MM.1S (cell line): ENCODE results near the gene HSP90AA1.
"Not testable (repeated sequence)": the region's sequence is repeated elsewhere in the genome, so short reads cannot be mapped to it uniquely, and the experiment has no call there.

ENCODE experiments used
- DNase-seq: peaks from one replicate; pipeline ENCODE4 v3.0.0-alpha.2; 2015
- H2AFZ ChIP-seq: fragments of 300-600 bp; sonication (generic); 2 replicates; pipeline ENCODE4 v1.6.0; 2016; ENCODE audit warnings: antibody characterized with exemption, low read length
- H3F3A ChIP-seq: fragments of 300-600 bp; sonication (generic); 2 replicates; pipeline ENCODE4 v1.6.1; 2016; ENCODE audit warnings: mild to moderate bottlenecking, antibody characterized with exemption, low read length, moderate library complexity, mixed read lengths; ENCODE audit not compliant: insufficient read depth
- H3K27ac ChIP-seq: fragments of 300-600 bp; sonication (generic); 2 replicates; pipeline ENCODE4 v1.5.1; 2016; ENCODE audit warnings: mild to moderate bottlenecking, low read length
- H3K27me3 ChIP-seq: fragments of 300-600 bp; sonication (generic); replicated peaks from 2 replicates; pipeline ENCODE4 v1.6.0; 2016; ENCODE audit warnings: low read length; ENCODE audit not compliant: insufficient read depth
- H3K36me3 ChIP-seq: fragments of 300-600 bp; sonication (generic); replicated peaks from 2 replicates; pipeline ENCODE4 v1.6.1; 2016; ENCODE audit warnings: mild to moderate bottlenecking, low read length, mixed read lengths; ENCODE audit not compliant: insufficient read depth
- H3K4me1 ChIP-seq: fragments of 300-600 bp; sonication (generic); 2 replicates; pipeline ENCODE4 v1.6.1; 2016; ENCODE audit warnings: low read length, mixed read lengths
- H3K4me2 ChIP-seq: fragments of 300-600 bp; sonication (generic); 2 replicates; pipeline ENCODE4 v1.6.0; 2016; ENCODE audit warnings: low read depth, low read length
- H3K4me3 ChIP-seq: fragments of 300-600 bp; sonication (generic); 2 replicates; pipeline ENCODE4 v1.5.1; 2016; ENCODE audit warnings: low read length, mixed read lengths
- H3K79me2 ChIP-seq: fragments of 300-600 bp; sonication (generic); 2 replicates; pipeline ENCODE4 v1.6.1; 2016; ENCODE audit warnings: mixed run types, low read length, mixed read lengths
- H3K9ac ChIP-seq: fragments of 300-600 bp; sonication (generic); 2 replicates; pipeline ENCODE4 v1.6.1; 2016; ENCODE audit warnings: low read length, mixed read lengths
- H3K9me2 ChIP-seq: fragments of 300-600 bp; sonication (generic); replicated peaks from 2 replicates; pipeline ENCODE4 v1.6.1; 2016; ENCODE audit warnings: mild to moderate bottlenecking, low read length, mixed read lengths; ENCODE audit not compliant: insufficient read depth
- H3K9me3 ChIP-seq: fragments of 300-600 bp; sonication (generic); replicated peaks from 2 replicates; pipeline ENCODE4 v1.6.1; 2016; ENCODE audit warnings: mild to moderate bottlenecking, low read length, mixed read lengths; ENCODE audit not compliant: insufficient read depth
- H4K20me1 ChIP-seq: fragments of 300-600 bp; sonication (generic); 2 replicates; pipeline ENCODE4 v1.6.1; 2016; ENCODE audit warnings: mild to moderate bottlenecking, low read length, moderate library complexity, mixed read lengths; ENCODE audit not compliant: insufficient read depth
- EZH2 ChIP-seq: fragments of 300-600 bp; sonication (generic); optimal IDR thresholded peaks from 2 replicates; pipeline ENCODE3; 2017; ENCODE audit warnings: low read depth, mild to moderate bottlenecking, antibody characterized with exemption, low read length, mixed read lengths
- EZH2phosphoT487 ChIP-seq: fragments of 300-600 bp; sonication (generic); IDR thresholded peaks from 2 replicates; pipeline ENCODE4 v1.6.1; 2018; ENCODE audit warnings: antibody characterized with exemption, low read length
- TF ChIP-seq, protein P1 (sequence below): fragments of 300-600 bp; sonication (generic); IDR thresholded peaks from 2 replicates; pipeline ENCODE4 v1.5.1; 2016; ENCODE audit warnings: antibody characterized with exemption, low read length, mixed read lengths

Gene HSP90AA1

GRCh38 chr14:102085488-102085887 is 1.4 kb downstream of the HSP90AA1 start:
- H3K79me2 ChIP-seq = peaks cover 28% of the 10 kb centered on the region
- no peaks in the 10 kb centered on the region for H3K9me2 ChIP-seq
- peak overlapping the region; percentile 67 for H3K4me3 ChIP-seq
- no peak for DNase-seq
- H3K27ac ChIP-seq = no peak overlapping the region
- no peak overlapping the region for H2AFZ ChIP-seq
- no peak for TF ChIP-seq EZH2
- TF ChIP-seq, protein P1, sequence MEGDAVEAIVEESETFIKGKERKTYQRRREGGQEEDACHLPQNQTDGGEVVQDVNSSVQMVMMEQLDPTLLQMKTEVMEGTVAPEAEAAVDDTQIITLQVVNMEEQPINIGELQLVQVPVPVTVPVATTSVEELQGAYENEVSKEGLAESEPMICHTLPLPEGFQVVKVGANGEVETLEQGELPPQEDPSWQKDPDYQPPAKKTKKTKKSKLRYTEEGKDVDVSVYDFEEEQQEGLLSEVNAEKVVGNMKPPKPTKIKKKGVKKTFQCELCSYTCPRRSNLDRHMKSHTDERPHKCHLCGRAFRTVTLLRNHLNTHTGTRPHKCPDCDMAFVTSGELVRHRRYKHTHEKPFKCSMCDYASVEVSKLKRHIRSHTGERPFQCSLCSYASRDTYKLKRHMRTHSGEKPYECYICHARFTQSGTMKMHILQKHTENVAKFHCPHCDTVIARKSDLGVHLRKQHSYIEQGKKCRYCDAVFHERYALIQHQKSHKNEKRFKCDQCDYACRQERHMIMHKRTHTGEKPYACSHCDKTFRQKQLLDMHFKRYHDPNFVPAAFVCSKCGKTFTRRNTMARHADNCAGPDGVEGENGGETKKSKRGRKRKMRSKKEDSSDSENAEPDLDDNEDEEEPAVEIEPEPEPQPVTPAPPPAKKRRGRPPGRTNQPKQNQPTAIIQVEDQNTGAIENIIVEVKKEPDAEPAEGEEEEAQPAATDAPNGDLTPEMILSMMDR = no peak
- no peak for TF ChIP-seq EZH2phosphoT487
- peak overlapping the region; percentile 65; the same call in 1 of the 2 replicates for H3K9ac ChIP-seq
- no peaks in the 10 kb centered on the region for H3K27me3 ChIP-seq
- H3K4me2 ChIP-seq = peak overlapping the region; percentile 74
- peaks cover 4% of the 10 kb centered on the region; the same call in 1 of the 2 replicates for H3K36me3 ChIP-seq
- no peaks in the 10 kb centered on the region; the same call in 1 of the 2 replicates for H4K20me1 ChIP-seq
- H3F3A ChIP-seq = peaks cover 4% of the 10 kb centered on the region; the same call in 1 of the 2 replicates
- 0 out of 2 replicates have a peak, but pooled peaks cover 5% of the 10 kb centered on the region for H3K4me1 ChIP-seq
- H3K9me3 ChIP-seq = no peaks in the 10 kb centered on the region

DNA sequence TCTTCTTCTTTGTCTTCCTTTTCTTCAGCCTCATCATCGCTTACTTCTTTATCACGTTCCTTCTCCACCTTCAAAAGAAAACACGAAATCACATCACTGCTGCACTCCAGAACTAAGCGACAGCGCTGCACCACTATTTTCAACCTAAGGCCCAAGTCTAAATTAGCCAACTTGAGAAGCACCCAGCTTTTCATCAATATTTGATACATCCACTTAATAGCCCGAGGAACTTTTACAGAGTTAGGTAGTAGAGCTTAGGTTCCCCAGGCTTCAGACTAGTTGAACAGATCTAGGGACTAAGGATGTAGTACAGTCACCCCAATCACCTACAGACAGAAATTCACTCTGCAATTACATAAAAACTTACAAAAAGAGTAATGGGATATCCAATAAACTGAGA is 1.9 kb downstream of the HSP90AA1 start:
- H3K4me1 ChIP-seq = 0 out of 2 replicates have a peak, but pooled peaks cover 5% of the 10 kb centered on the region
- H3K4me3 ChIP-seq = peak overlapping the region; percentile 67; the same call in 1 of the 2 replicates
- no peaks in the 10 kb centered on the region for H3K27me3 ChIP-seq
- peaks cover 8% of the 10 kb centered on the region; the same call in 1 of the 2 replicates for H3F3A ChIP-seq
- DNase-seq = no peak
- no peaks in the 10 kb centered on the region for H3K9me3 ChIP-seq
- peaks cover 28% of the 10 kb centered on the region for H3K79me2 ChIP-seq
- H3K9ac ChIP-seq = no peak overlapping the region
- H3K9me2 ChIP-seq = no peaks in the 10 kb centered on the region
- H3K27ac ChIP-seq = no peak overlapping the region
- TF ChIP-seq, protein P1 = no peak
- TF ChIP-seq EZH2phosphoT487 (no peak), EZH2 (no peak)
- H3K4me2 ChIP-seq = peak overlapping the region; percentile 74
- H3K36me3 ChIP-seq = peaks cover 4% of the 10 kb centered on the region; the same call in 1 of the 2 replicates
- H2AFZ ChIP-seq = no peak overlapping the region
- no peaks in the 10 kb centered on the region; the same call in 1 of the 2 replicates for H4K20me1 ChIP-seq

DNA sequence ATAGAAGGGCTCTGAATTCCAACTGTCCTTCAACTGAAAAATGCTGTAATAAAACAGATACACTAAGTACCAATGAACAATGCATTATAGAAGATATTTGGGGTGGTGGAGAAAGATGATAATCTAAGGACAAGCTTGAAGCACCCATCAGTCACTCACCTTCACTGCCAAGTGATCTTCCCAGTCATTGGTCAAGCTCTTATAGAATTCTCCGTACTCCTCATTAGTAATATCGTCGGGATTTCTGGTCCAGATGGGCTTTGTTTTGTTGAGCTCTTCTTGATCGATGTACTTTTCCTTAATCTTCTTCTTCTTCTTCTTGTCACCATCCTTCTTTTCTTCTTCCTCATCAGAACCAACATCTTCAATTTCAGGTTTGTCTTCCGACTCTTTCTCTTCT is 2.3 kb downstream of the HSP90AA1 start:
- not testable (repeated sequence) for H4K20me1 ChIP-seq, H3K4me1 ChIP-seq, H3K9ac ChIP-seq, DNase-seq, H3K9me2 ChIP-seq, H3K4me3 ChIP-seq, H2AFZ ChIP-seq, H3K36me3 ChIP-seq, H3K27ac ChIP-seq, H3K27me3 ChIP-seq, H3K9me3 ChIP-seq
- Histone ChIP-seq H3K4me2 (peak overlapping the region; percentile 74; the same call in 1 of the 2 replicates), H3K79me2 (peaks cover 28% of the 10 kb centered on the region), H3F3A (peaks cover 10% of the 10 kb centered on the region; the same call in 1 of the 2 replicates)
